Measurements from ENCODE around the gene RSPRY1.

DNA sequence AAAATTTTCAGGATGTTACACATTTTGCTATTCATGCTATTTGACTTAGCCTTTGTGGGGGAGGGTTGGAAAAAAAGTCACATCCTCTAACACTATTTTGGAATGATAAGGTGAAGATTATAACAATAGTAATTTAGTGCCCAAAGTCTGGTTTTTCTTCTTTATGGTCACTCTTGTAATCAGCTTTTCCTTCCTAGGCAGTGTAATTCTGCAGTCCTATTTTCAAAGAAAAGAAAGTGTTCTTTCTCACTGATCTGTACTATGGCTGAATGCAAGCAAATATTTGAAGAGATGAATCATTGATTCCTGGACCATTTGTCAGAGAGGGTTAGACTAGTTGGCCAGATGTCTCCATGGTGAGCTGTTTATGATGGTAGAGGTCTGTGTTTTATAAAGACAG is 8.4 kb downstream of the RSPRY1 start:
- TF ChIP-seq CBX3 (IDR thresholded peaks at IDR 0.05; ENCODE audit: low read depth) (no peak), POLR2A (IDR thresholded peaks at IDR 0.05; ENCODE audit: borderline replicate concordance, extremely low read depth, insufficient read depth, insufficient read length) (no peak), POLR2AphosphoS5 (IDR thresholded peaks at IDR 0.05; ENCODE audit: low read depth, low read length) (no peak)
- TF ChIP-seq, protein P1, sequence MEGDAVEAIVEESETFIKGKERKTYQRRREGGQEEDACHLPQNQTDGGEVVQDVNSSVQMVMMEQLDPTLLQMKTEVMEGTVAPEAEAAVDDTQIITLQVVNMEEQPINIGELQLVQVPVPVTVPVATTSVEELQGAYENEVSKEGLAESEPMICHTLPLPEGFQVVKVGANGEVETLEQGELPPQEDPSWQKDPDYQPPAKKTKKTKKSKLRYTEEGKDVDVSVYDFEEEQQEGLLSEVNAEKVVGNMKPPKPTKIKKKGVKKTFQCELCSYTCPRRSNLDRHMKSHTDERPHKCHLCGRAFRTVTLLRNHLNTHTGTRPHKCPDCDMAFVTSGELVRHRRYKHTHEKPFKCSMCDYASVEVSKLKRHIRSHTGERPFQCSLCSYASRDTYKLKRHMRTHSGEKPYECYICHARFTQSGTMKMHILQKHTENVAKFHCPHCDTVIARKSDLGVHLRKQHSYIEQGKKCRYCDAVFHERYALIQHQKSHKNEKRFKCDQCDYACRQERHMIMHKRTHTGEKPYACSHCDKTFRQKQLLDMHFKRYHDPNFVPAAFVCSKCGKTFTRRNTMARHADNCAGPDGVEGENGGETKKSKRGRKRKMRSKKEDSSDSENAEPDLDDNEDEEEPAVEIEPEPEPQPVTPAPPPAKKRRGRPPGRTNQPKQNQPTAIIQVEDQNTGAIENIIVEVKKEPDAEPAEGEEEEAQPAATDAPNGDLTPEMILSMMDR (IDR thresholded peaks at IDR 0.05 in 2 of 3, conservative IDR thresholded peaks at IDR 0.05 in 1 of 3; ENCODE audit: borderline replicate concordance in 1 of 3, insufficient read depth in 1 of 3, low read depth in 2 of 3, low read length in 2 of 3), result no peak
- TF ChIP-seq, protein P2, sequence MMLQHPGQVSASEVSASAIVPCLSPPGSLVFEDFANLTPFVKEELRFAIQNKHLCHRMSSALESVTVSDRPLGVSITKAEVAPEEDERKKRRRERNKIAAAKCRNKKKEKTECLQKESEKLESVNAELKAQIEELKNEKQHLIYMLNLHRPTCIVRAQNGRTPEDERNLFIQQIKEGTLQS (IDR thresholded peaks at IDR 0.05), result no peak
- TF ChIP-seq, protein P3, sequence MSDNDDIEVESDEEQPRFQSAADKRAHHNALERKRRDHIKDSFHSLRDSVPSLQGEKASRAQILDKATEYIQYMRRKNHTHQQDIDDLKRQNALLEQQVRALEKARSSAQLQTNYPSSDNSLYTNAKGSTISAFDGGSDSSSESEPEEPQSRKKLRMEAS (IDR thresholded peaks at IDR 0.05), result no peak

All from HCT116 (cell line).